ENCODE results near the gene JSRP1.

DNA sequence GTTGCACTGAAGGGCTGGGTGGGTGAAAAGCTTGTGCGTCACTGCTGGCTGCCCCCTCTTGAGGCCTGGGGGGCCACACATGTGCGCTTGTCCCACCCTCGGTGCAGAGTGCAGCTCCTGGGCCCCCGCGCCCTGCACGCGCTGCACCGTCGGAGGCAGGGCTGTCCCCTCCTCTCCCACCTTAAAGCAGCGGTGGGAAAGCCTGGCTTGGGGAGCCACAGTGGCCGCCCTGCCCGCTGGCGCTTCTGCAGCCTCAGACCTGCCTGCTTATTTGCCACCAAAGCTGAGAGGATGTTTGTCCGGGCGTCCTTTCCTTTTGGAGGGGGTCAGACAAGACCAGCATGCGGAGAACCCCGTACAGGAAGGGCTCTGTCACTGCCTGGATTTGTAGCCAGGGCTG lies 46.8 kb downstream of the JSRP1 start:
- TF ChIP-seq, protein P1, sequence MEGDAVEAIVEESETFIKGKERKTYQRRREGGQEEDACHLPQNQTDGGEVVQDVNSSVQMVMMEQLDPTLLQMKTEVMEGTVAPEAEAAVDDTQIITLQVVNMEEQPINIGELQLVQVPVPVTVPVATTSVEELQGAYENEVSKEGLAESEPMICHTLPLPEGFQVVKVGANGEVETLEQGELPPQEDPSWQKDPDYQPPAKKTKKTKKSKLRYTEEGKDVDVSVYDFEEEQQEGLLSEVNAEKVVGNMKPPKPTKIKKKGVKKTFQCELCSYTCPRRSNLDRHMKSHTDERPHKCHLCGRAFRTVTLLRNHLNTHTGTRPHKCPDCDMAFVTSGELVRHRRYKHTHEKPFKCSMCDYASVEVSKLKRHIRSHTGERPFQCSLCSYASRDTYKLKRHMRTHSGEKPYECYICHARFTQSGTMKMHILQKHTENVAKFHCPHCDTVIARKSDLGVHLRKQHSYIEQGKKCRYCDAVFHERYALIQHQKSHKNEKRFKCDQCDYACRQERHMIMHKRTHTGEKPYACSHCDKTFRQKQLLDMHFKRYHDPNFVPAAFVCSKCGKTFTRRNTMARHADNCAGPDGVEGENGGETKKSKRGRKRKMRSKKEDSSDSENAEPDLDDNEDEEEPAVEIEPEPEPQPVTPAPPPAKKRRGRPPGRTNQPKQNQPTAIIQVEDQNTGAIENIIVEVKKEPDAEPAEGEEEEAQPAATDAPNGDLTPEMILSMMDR (IDR thresholded peaks at IDR 0.05), result no peak
- no peak for TF ChIP-seq POLR2A (IDR thresholded peaks at IDR 0.05)
